ENCODE results near the gene ATP7A. TPM values are rescaled to one million over a fixed set of nuclear protein-coding genes. Genes with fewer than 3 reads are reported as not detected.
"Not testable (repeated sequence)": the region's sequence is repeated elsewhere in the genome, so short reads cannot be mapped to it uniquely, and the experiment has no call there.

The ATP7A gene
- total RNA-seq, 1 experiment from 2014 or later: 2.1 TPM

DNA sequence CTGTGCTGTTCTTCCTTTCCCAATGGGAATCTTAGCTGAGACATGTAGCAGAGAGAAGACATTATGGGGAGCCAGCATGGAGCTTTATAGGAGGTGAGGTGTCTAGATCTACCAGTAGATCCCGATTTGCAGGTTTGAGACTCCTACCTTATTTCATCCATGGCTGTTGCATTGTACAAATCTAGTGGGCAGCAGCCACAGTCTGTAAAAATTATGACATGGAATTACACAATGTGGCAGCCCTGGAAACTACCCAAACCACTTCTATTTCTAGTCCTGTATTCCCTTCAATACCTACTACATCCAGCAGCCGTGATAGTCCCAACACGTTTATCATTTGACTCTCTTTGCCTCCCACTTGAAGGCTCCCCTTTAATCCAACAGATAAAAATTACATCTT is 8.1 kb downstream of the ATP7A start:
- Histone ChIP-seq H3K4ac (ENCODE audit: low read depth, low read length) (no peak overlapping the region), H3K23ac (ENCODE audit: insufficient read length, low read depth, low read length) (no peak overlapping the region), H3K23me2 (ENCODE audit: insufficient read length, low read depth, low read length, poor library complexity, severe bottlenecking) (no peaks in the 10 kb centered on the region), H2BK12ac (ENCODE audit: insufficient read length, low read depth, low read length) (no peak overlapping the region), H4K8ac (replicated peaks; ENCODE audit: insufficient read length, low read depth, low read length) (no peak overlapping the region), H3K4me2 (ENCODE audit: insufficient read depth, insufficient read length, low read length) (no peak overlapping the region), H3K79me1 (ENCODE audit: insufficient read depth, low read depth, low read length, poor library complexity, severe bottlenecking) (no peaks in the 10 kb centered on the region), H3K4me1 (ENCODE audit: insufficient read depth, low read length) (no peaks in the 10 kb centered on the region), H2BK120ac (ENCODE audit: low read depth, low read length, poor library complexity, severe bottlenecking) (no peak overlapping the region), H4K20me1 (ENCODE audit: control insufficient read depth, insufficient read depth, insufficient read length) (no peaks in the 10 kb centered on the region), H3K56ac (ENCODE audit: insufficient read length, low read depth, low read length) (no peak overlapping the region), H3K14ac (ENCODE audit: insufficient read depth, low read length) (no peak overlapping the region), H4K5ac (ENCODE audit: insufficient read length, low read depth, low read length) (no peak overlapping the region), H3K18ac (ENCODE audit: insufficient read length, low read depth, low read length) (no peak overlapping the region), H3K27me3 (ENCODE audit: insufficient read depth, low read length) (no peaks in the 10 kb centered on the region), H2AFZ (ENCODE audit: low read length) (no peak overlapping the region), H3T11ph (ENCODE audit: low read length) (no peak overlapping the region), H2BK15ac (ENCODE audit: low read depth, low read length) (no peak overlapping the region), H2AK5ac (ENCODE audit: insufficient read length, low read length) (no peak overlapping the region), H3K79me2 (ENCODE audit: insufficient read depth, low read length) (no peaks in the 10 kb centered on the region), H2BK20ac (ENCODE audit: low read depth, low read length, poor library complexity, severe bottlenecking) (no peak overlapping the region), H4K91ac (ENCODE audit: insufficient read length, low read depth, low read length) (no peak overlapping the region), H3K27ac (ENCODE audit: insufficient read length, low read depth, low read length) (no peak overlapping the region), H2BK5ac (ENCODE audit: insufficient read length, low read length) (no peak overlapping the region), H3K9me3 (ENCODE audit: control insufficient read depth, low read depth, low read length) (peaks cover 31% of the 10 kb centered on the region), H3K9ac (ENCODE audit: extremely low read depth, insufficient read length, low read length) (no peak overlapping the region)
- Mint-ChIP-seq H3K4me1 (no peaks in the 10 kb centered on the region), H3K4me3 (no peak overlapping the region), H3K27me3 (ENCODE audit: low read depth) (no peaks in the 10 kb centered on the region), H3K27ac (no peak overlapping the region), H3K36me3 (ENCODE audit: insufficient read depth in 1 of 3, low read depth in 3 of 3) (peaks cover 0 to 4% (median 3%) of the 10 kb centered on the region in 3 experiments; a peak in 2 of 7 replicates), H3K9me3 (peaks cover 39 to 45% of the 10 kb centered on the region in 2 experiments)
- no peak for TF ChIP-seq CTCF (conservative IDR thresholded peaks at IDR 0.05)
- no CpG with 5 or more reads among the region's 3 CpGs for WGBS (ENCODE audit: extremely low coverage, insufficient read length, low lambda C conversion rate)
- DNase-seq: no peak

- H3T11ph ChIP-seq (ENCODE audit: low read length); H3K79me1 ChIP-seq (ENCODE audit: insufficient read depth, low read depth, low read length, poor library complexity, severe bottlenecking); H3K36me3 Mint-ChIP-seq (ENCODE audit: insufficient read depth in 1 of 3, low read depth in 3 of 3); H4K91ac ChIP-seq (ENCODE audit: insufficient read length, low read depth, low read length); H3K4me1 ChIP-seq (ENCODE audit: insufficient read depth, low read length); H3K18ac ChIP-seq (ENCODE audit: insufficient read length, low read depth, low read length); H3K4me3 Mint-ChIP-seq; H3K56ac ChIP-seq (ENCODE audit: insufficient read length, low read depth, low read length); H2BK12ac ChIP-seq (ENCODE audit: insufficient read length, low read depth, low read length); H2BK5ac ChIP-seq (ENCODE audit: insufficient read length, low read length); H2BK15ac ChIP-seq (ENCODE audit: low read depth, low read length); H4K5ac ChIP-seq (ENCODE audit: insufficient read length, low read depth, low read length); H3K79me2 ChIP-seq (ENCODE audit: insufficient read depth, low read length); H3K27me3 Mint-ChIP-seq (ENCODE audit: low read depth); H3K27me3 ChIP-seq (ENCODE audit: insufficient read depth, low read length); H2AK5ac ChIP-seq (ENCODE audit: insufficient read length, low read length); H3K9ac ChIP-seq (ENCODE audit: extremely low read depth, insufficient read length, low read length); H2BK120ac ChIP-seq (ENCODE audit: low read depth, low read length, poor library complexity, severe bottlenecking); H2AFZ ChIP-seq (ENCODE audit: low read length); H3K4me1 Mint-ChIP-seq; H4K20me1 ChIP-seq (ENCODE audit: control insufficient read depth, insufficient read depth, insufficient read length); H3K23me2 ChIP-seq (ENCODE audit: insufficient read length, low read depth, low read length, poor library complexity, severe bottlenecking); H2BK20ac ChIP-seq (ENCODE audit: low read depth, low read length, poor library complexity, severe bottlenecking); DNase-seq; H3K4ac ChIP-seq (ENCODE audit: low read depth, low read length); H3K27ac Mint-ChIP-seq; H3K23ac ChIP-seq (ENCODE audit: insufficient read length, low read depth, low read length); H3K14ac ChIP-seq (ENCODE audit: insufficient read depth, low read length); H3K4me2 ChIP-seq (ENCODE audit: insufficient read depth, insufficient read length, low read length); H4K8ac ChIP-seq (replicated peaks; ENCODE audit: insufficient read length, low read depth, low read length); H3K27ac ChIP-seq (ENCODE audit: insufficient read length, low read depth, low read length): not testable (repeated sequence)
- peaks cover 40 to 47% of the 10 kb centered on the region in 2 experiments for H3K9me3 Mint-ChIP-seq
- peaks cover 31% of the 10 kb centered on the region for H3K9me3 ChIP-seq (ENCODE audit: control insufficient read depth, low read depth, low read length)
- WGBS (ENCODE audit: extremely low coverage, insufficient read length, low lambda C conversion rate): no CpG with 5 or more reads among the region's 6 CpGs
Measured at GRCh38 chrX:77919370-77919769, 8.9 kb downstream of the ATP7A start.
